ENCODE measurements around the gene CETN1.

Gene CETN1

GRCh38 chr18:577643-578375, 2.4 kb upstream of the CETN1 start:
- DNase-seq: peak; percentile 87

- no peak for DNase-seq
Measured at GRCh38 chr18:579238-579637, 942 bp upstream of the CETN1 start.

- no peak for DNase-seq
Measured at GRCh38 chr18:581096-581495, 916 bp downstream of the CETN1 start.

- peak; percentile 73 for DNase-seq
Measured at GRCh38 chr18:582465-582864, 2.3 kb downstream of the CETN1 start.

GRCh38 chr18:595068-595467, 14.9 kb downstream of the CETN1 start:
- no peak for DNase-seq

GRCh38 chr18:595571-595970, 15.4 kb downstream of the CETN1 start:
- DNase-seq: no peak

GRCh38 chr18:596288-596881, 16.2 kb downstream of the CETN1 start:
- DNase-seq: no peak

GRCh38 chr18:598124-598589, 18.0 kb downstream of the CETN1 start:
- no peak for DNase-seq

- no peak for DNase-seq
Measured at GRCh38 chr18:600107-600506, 19.9 kb downstream of the CETN1 start.

- DNase-seq: no peak
Measured at GRCh38 chr18:604771-605170, 24.6 kb downstream of the CETN1 start.

GRCh38 chr18:607930-608329, 27.8 kb downstream of the CETN1 start:
- DNase-seq: no peak

- no peak for DNase-seq
Measured at GRCh38 chr18:610214-610928, 30.2 kb downstream of the CETN1 start.

- DNase-seq: no peak
Measured at GRCh38 chr18:612156-612555, 32.0 kb downstream of the CETN1 start.

- no peak for DNase-seq
Measured at GRCh38 chr18:614193-614592, 34.0 kb downstream of the CETN1 start.

- no peak for DNase-seq
Measured at GRCh38 chr18:615092-615521, 34.9 kb downstream of the CETN1 start.

- DNase-seq: no peak
Measured at GRCh38 chr18:615773-616172, 35.6 kb downstream of the CETN1 start.

- DNase-seq: no peak
Measured at GRCh38 chr18:616380-616995, 36.3 kb downstream of the CETN1 start.

GRCh38 chr18:617970-618504, 37.9 kb downstream of the CETN1 start:
- no peak for DNase-seq

GRCh38 chr18:618618-619017, 38.4 kb downstream of the CETN1 start:
- no peak for DNase-seq

- DNase-seq: no peak
Measured at GRCh38 chr18:621291-622043, 41.3 kb downstream of the CETN1 start.

GRCh38 chr18:622289-622688, 42.1 kb downstream of the CETN1 start:
- no peak for DNase-seq
